ENCODE results near the gene MCM6. TPM values are rescaled to one million over a fixed set of nuclear protein-coding genes. Genes with fewer than 3 reads are reported as not detected.

Gene MCM6
- polyA plus RNA-seq, 4 donors = 58.1 to 69.4 (median 64.1) TPM

DNA sequence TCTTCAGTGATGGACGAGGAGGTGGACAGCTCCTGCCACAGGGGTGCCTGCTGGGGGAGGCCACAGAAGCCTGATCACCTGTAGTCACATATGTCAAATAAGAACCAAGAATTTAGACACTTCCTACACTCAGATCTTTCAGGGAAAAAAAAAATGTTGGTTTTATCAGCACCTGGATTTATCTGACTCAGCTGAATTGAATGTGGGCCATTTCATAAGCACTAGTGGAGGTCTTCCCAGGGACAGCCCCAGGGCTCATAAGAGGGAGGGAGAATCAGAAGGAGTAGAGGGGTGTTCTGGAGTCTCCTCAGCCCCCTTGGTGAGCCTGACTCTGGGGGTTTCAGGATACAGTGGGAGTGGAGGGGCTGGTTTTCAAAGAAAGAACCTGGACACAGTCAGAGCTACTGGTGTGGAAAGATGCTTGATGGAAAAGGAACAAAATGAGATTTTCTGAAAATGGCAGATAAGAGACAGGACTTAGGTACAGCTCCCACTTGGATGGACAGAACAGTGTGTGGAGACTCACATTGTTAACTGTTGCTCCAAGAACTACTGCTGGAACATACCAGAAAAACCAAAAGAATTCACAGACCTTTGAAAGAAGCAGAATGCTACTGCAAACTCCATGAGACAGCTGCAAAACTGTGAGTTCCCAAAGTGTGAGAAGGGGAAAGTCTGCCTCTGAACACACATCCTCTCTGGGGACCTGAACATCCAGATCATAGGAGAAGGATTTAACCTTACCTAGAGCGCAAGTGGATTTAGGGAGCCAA is 84.6 kb downstream of the MCM6 start:
- no peak for DNase-seq (ENCODE audit: low read depth in 4 of 4, low spot score in 3 of 4)

GRCh38 chr2:135790423-135790822 is 85.8 kb downstream of the MCM6 start:
- no peak for DNase-seq (ENCODE audit: low read depth in 4 of 4, low spot score in 3 of 4)

Other genes with a start within 250 kb of the MCM6 start
- gene UBXN4, start 134.6 kb downstream of the MCM6 start, polyA plus RNA-seq (ENCODE audit: insufficient read length in 4 of 4) = 100 to 1,000 TPM; 139 to 180 (median 166) TPM
- under 1 TPM in 1 of 4 donors, not detected in 3; 0.03 TPM for gene LCT, start 39.3 kb downstream of the MCM6 start, polyA plus RNA-seq (ENCODE audit: insufficient read length in 4 of 4)
- gene DARS1, start 109.2 kb upstream of the MCM6 start, polyA plus RNA-seq (ENCODE audit: insufficient read length in 4 of 4) = 100 to 1,000 TPM; 117 to 140 (median 137) TPM
- 10 to 100 TPM; 47.8 to 53.4 (median 52.7) TPM for gene CXCR4, start 241.7 kb upstream of the MCM6 start, polyA plus RNA-seq (ENCODE audit: insufficient read length in 4 of 4)

All from right renal pelvis (tissue), 4 donors.